ENCODE measurements around the gene IGSF9B.

The IGSF9B gene

DNA sequence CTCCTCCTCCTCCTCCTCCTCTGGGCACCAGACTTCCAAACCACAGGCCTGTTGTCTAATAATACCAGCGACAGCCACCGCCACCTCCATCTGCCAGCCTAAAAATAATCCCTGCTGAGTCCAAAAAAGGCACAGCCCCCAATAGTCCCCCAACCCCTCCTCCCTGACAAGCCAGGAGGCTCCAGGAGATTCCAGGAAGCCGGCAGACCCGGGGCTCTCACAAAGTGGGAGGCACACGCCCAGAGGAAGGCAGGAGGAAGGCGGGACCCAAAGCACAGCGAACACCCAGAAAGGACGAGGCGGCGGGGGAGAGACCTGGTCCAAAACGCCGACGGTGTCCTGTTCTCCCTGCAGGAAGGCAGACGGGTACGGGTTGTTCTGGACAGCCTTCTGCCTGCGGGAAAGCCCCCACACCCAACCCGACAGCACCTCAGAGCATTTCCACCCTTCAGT lies 5.9 kb downstream of the IGSF9B start:
- no peak for TF ChIP-seq POU2F2 (IDR thresholded peaks at IDR 0.05; ENCODE audit: low read depth, low read length)
- no peak for TF ChIP-seq SPI1 (IDR thresholded peaks at IDR 0.05; ENCODE audit: low read depth, low read length)
- no peak for TF ChIP-seq TAF1 (IDR thresholded peaks at IDR 0.05; ENCODE audit: low read depth, low read length)
- TF ChIP-seq PAX5 (IDR thresholded peaks at IDR 0.05; ENCODE audit: insufficient read depth, low read length, severe bottlenecking), result no peak
- TF ChIP-seq POLR2A (IDR thresholded peaks at IDR 0.05; ENCODE audit: low read depth, low read length), result no peak
- no peak for TF ChIP-seq POLR2AphosphoS5 (IDR thresholded peaks at IDR 0.05; ENCODE audit: low read depth, low read length)
- DNase-seq (ENCODE audit: insufficient read length, low spot score) (no peak), FAIRE-seq (no peak)

DNA sequence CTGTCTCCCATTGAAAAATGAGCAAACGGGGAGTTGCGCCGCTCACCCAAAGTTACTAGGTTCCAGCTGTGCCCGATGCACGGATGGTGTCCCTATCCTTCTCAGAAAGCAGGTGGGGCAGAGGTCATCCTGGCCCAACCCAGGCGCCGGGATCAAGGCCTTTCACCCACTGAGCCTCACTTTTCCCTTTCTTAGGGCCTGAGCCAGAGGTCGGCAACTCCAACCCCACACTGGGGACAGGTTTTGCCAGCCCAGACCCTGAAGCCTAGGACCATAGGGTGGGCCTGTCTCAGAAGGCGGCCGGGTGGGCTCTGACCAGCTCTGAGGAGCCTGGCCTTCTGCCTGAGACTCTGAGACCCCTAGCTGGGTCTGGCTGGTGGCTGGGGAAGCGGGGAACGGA lies 6.3 kb downstream of the IGSF9B start:
- DNase-seq (ENCODE audit: insufficient read length, low spot score) (no peak), FAIRE-seq (no peak)
- TF ChIP-seq TAF1 (IDR thresholded peaks at IDR 0.05; ENCODE audit: low read depth, low read length) (no peak), POLR2AphosphoS5 (IDR thresholded peaks at IDR 0.05; ENCODE audit: low read depth, low read length) (no peak), PAX5 (IDR thresholded peaks at IDR 0.05; ENCODE audit: insufficient read depth, low read length, severe bottlenecking) (no peak), POU2F2 (IDR thresholded peaks at IDR 0.05; ENCODE audit: low read depth, low read length) (no peak), SPI1 (IDR thresholded peaks at IDR 0.05; ENCODE audit: low read depth, low read length) (no peak), POLR2A (IDR thresholded peaks at IDR 0.05; ENCODE audit: low read depth, low read length) (no peak)

DNA sequence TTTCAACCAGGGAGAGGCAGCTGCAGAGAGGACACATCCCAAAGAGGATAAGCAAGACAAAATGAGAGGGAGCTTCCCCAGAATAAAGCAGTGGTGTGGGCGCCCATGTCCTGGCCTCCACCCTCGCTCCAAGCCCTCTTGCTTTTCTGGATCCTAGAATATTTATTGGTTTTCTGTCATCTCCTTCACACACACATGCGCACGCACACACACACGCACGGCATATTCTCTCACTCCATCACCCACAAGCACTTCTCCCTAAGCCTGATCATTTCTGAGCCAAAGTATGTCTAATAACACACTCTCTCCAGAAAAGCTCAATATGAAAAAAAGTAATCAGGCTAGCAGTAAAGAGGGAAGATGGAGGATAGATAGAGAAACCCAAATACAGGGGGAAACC lies 7.6 kb downstream of the IGSF9B start:
- no peak for DNase-seq (ENCODE audit: insufficient read length, low spot score)
- TF ChIP-seq POLR2A (IDR thresholded peaks at IDR 0.05; ENCODE audit: low read depth, low read length) (no peak), TAF1 (IDR thresholded peaks at IDR 0.05; ENCODE audit: low read depth, low read length) (no peak)
- no peak for FAIRE-seq

DNA sequence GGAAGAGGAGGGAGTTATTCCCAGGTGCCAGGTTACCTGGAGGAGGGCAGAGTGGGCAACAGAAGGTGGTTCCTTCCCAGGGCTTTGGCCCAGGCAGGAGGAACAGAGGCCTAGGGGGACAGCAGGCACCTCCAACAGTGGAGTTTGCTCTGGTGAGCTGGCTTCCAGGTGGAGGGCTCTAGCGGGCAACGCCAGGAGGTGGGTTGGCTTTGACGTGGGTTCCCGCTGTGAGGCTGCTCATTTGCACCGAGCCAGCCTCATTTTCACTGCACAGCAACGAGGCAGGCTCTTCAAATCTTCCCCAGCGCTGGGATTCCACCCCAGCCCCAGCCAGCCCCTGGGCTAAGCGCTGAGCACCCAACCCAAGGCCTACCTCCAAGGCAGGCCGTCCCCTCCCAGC lies 8.1 kb downstream of the IGSF9B start:
- no peak for DNase-seq (ENCODE audit: insufficient read length, low spot score)
- FAIRE-seq, result no peak
- TF ChIP-seq POLR2AphosphoS5 (IDR thresholded peaks at IDR 0.05; ENCODE audit: low read depth, low read length), result no peak
- TF ChIP-seq PAX5 (IDR thresholded peaks at IDR 0.05; ENCODE audit: insufficient read depth, low read length, severe bottlenecking), result no peak
- TF ChIP-seq SPI1 (IDR thresholded peaks at IDR 0.05; ENCODE audit: low read depth, low read length), result no peak
- no peak for TF ChIP-seq TAF1 (IDR thresholded peaks at IDR 0.05; ENCODE audit: low read depth, low read length)
- TF ChIP-seq POLR2A (IDR thresholded peaks at IDR 0.05; ENCODE audit: low read depth, low read length), result no peak
- TF ChIP-seq POU2F2 (IDR thresholded peaks at IDR 0.05; ENCODE audit: low read depth, low read length), result no peak

DNA sequence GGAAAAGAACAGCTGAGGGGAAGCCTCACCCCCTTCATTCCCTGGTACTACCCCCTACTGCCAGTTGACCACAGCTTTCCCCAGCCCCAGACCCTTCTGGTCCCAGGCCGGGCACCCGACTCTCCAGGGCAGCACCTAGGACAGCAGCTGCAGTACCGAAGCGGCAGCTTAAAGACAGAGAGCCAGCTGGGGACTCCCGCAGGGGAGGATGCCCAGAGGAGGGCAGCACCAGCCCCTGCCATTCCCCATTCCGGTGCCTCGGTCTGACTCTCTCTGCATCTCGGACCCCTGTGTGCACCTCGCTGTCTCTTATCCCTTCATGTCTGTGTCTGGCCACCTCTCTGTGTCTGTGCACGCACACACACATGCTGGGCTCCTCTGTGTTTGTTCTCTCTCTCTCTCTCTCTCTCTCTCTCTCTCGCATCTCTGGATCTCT lies 9.4 kb downstream of the IGSF9B start:
- DNase-seq (ENCODE audit: insufficient read length, low spot score) (no peak), FAIRE-seq (no peak)
- TF ChIP-seq SPI1 (IDR thresholded peaks at IDR 0.05; ENCODE audit: low read depth, low read length) (no peak), TAF1 (IDR thresholded peaks at IDR 0.05; ENCODE audit: low read depth, low read length) (no peak), POU2F2 (IDR thresholded peaks at IDR 0.05; ENCODE audit: low read depth, low read length) (no peak), POLR2AphosphoS5 (IDR thresholded peaks at IDR 0.05; ENCODE audit: low read depth, low read length) (no peak), POLR2A (IDR thresholded peaks at IDR 0.05; ENCODE audit: low read depth, low read length) (no peak), PAX5 (IDR thresholded peaks at IDR 0.05; ENCODE audit: insufficient read depth, low read length, severe bottlenecking) (no peak)

DNA sequence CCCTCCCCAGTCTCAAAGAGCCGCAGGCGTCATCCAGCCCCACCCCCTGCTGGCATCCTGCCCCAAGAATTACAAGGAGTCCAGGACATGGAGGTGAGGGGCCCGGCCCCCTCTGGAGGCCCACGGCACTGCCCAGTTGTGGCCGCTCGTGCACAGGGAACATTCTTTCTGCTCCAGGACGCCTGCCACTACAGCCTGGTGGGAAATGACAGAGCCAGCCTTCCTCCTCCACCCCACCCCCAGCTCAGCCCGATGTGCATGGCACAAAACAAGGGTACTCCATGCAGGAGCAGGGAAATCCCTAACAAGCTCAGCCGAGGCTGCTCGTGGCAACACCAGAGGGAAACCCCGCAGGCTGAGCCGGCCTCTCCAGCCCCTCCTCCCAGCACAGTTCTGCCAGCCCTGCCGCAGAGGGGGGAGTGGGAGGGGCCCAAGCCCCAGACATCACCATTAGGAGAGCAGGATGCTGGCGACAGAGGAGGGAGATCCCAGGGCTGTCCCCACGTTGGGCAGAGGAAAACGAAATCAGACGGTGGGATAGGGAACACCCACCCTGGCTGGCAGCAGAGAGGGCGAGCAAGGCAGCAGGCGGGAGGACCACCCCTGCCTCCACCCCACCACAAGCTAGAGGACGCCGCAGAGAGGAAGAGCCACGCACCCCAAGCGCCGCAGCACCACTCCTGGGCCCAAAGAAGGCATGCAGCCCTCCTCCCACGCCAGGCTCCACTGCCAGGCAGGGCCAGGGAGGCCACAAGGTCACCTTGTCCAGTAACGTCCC lies 10.0 kb downstream of the IGSF9B start:
- DNase-seq (ENCODE audit: insufficient read length, low spot score) (no peak), FAIRE-seq (no peak)
- TF ChIP-seq SPI1 (IDR thresholded peaks at IDR 0.05; ENCODE audit: low read depth, low read length), result no peak
- TF ChIP-seq PAX5 (IDR thresholded peaks at IDR 0.05; ENCODE audit: insufficient read depth, low read length, severe bottlenecking), result no peak
- TF ChIP-seq TAF1 (IDR thresholded peaks at IDR 0.05; ENCODE audit: low read depth, low read length), result no peak
- TF ChIP-seq POLR2A (IDR thresholded peaks at IDR 0.05; ENCODE audit: low read depth, low read length), result no peak
- no peak for TF ChIP-seq POU2F2 (IDR thresholded peaks at IDR 0.05; ENCODE audit: low read depth, low read length)
- TF ChIP-seq POLR2AphosphoS5 (IDR thresholded peaks at IDR 0.05; ENCODE audit: low read depth, low read length), result no peak

DNA sequence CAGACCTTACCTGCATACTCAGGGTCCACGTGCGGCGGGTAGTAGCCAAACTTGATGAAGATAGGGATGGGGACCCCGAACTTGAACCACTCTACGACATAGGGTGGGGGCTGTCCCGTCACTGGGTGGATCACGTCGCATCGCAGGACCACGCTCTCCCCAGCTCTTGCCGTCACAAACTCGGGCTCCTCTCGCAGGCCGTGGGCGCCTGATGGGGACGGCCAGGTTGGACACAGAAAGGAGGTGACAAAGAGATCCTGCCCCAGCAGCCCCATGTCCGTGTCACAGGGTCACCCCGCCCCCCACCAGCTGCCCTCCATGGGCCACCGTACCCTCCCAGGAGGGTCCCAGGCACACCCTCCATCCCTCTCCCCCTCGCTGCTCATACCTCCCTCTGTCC lies 10.7 kb downstream of the IGSF9B start:
- no peak for DNase-seq (ENCODE audit: insufficient read length, low spot score)
- no peak for FAIRE-seq
- TF ChIP-seq TAF1 (IDR thresholded peaks at IDR 0.05; ENCODE audit: low read depth, low read length) (no peak), POLR2A (IDR thresholded peaks at IDR 0.05; ENCODE audit: low read depth, low read length) (no peak), PAX5 (IDR thresholded peaks at IDR 0.05; ENCODE audit: insufficient read depth, low read length, severe bottlenecking) (no peak)

DNA sequence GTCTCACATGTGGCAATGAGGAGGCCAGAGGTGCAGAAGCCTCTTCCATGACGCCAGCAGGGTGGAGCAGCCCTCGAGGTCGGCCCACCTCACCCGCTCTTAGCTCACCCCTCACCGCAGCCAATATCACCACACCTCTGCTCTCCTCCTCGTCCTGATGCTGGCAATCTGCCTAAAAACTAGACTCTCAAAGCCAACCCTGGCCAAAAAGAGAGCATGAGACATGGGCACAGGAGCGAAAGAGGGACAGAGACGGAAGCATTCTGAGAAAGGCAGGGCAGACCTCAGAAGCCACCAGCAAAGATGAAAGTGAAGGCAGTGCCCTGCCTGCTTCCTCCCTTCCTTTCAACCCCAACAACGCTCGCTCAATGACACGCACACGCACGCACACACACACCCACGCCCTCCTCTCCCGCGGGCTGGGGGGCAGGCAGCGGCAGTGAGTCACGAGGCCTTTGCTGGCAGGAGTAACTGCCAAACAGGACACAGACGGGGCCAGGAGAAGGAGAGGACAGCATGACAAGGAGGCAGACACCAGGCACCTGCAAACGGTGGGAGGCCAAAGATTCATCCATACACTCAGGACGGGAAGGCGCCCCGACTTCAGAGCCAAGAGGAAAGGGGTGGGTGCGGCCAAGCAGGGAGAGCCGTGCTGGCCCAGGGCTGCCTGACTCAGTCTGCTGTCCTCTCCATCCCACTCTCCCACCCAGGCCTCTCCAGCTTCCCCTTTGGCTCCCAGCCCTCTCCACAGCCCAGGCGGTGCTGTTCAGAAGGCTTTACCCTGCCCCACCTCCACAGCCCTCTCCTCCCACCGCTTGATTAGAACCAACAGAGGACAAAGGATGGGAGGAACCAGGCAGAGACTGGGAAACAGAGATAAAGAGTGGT lies 11.4 kb downstream of the IGSF9B start:
- FAIRE-seq (peak; percentile 88), DNase-seq (ENCODE audit: insufficient read length, low spot score) (no peak)
- TF ChIP-seq SPI1 (IDR thresholded peaks at IDR 0.05; ENCODE audit: low read depth, low read length) (0 out of 2 replicates have a peak, but pooled peaks have one; percentile 13), POLR2A (IDR thresholded peaks at IDR 0.05; ENCODE audit: low read depth, low read length) (no peak)

DNA sequence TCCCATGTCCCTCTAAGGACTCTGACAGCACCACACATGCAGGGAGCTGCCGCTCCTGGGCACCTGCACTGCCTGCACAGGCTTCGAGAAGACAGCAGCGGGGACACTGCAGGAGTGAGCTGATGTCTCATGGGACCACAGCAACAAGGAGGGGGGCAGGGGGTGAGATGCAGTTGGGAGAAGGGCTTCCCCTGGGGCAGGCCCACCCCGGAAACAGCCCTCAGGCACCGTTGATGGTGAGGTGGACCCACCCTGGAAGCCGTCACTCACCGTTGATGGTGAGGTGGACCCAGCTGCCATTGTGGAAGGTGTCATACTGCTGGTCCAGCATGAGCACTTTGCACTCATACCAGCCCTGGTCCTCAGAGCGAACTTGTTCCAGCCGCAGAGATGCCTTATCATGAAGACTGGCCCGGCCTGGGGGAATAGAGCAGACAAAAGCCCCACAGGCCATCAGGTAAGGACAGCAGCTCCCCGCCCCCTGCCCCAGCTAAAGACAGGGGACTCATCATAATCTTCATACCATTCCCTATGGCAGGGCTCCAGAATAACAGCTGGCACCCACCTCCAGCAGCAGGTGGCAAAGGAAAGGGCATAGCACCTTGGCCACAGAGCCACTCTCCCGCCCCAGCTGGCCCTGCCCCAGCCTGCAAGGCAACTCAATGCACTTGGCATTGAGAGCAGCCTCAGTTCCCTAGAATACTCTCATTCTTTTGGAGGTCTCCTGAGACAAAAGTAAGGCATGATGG lies 12.6 kb downstream of the IGSF9B start:
- FAIRE-seq (no peak), DNase-seq (ENCODE audit: insufficient read length, low spot score) (no peak)

More for the DNA sequence above, 12.6 kb downstream of the IGSF9B start:
- no peak for TF ChIP-seq POLR2AphosphoS5 (IDR thresholded peaks at IDR 0.05; ENCODE audit: low read depth, low read length)
- no peak for TF ChIP-seq SPI1 (IDR thresholded peaks at IDR 0.05; ENCODE audit: low read depth, low read length)
- no peak for TF ChIP-seq TAF1 (IDR thresholded peaks at IDR 0.05; ENCODE audit: low read depth, low read length)
- no peak for TF ChIP-seq POU2F2 (IDR thresholded peaks at IDR 0.05; ENCODE audit: low read depth, low read length)
- TF ChIP-seq POLR2A (IDR thresholded peaks at IDR 0.05; ENCODE audit: low read depth, low read length), result no peak
- TF ChIP-seq PAX5 (IDR thresholded peaks at IDR 0.05; ENCODE audit: insufficient read depth, low read length, severe bottlenecking), result no peak

All from GM12891 (cell line).